Cardiac muscle cell (in vitro differentiated cells and primary cell): Measurements from ENCODE around the gene RUFY2. TPM values are rescaled to one million over a fixed set of nuclear protein-coding genes. Genes with fewer than 3 reads are reported as not detected.

Source experiments
- DNase-seq, 2 donors: peaks; one replicate each; pipeline versions ENCODE4 v3.0.0 to v3.0.0-alpha.2; 2010 to 2017; ENCODE audit warnings: low read depth in 1 of 2, low spot score in 1 of 2
- H3K27ac ChIP-seq: fragments of 200-600 bp; sonication (generic); 2 replicates; pipeline ENCODE4 v1.5.1; 2016
- H3K27me3 ChIP-seq: fragments of 200-600 bp; sonication (generic); 2 replicates; pipeline ENCODE4 v1.6.0; 2016; ENCODE audit warnings: control low read depth
- H3K36me3 ChIP-seq: fragments of 200-600 bp; sonication (generic); 2 replicates; pipeline ENCODE4 v1.5.1; 2016; ENCODE audit warnings: control low read depth
- H3K4me1 ChIP-seq: fragments of 200-600 bp; sonication (generic); 2 replicates; pipeline ENCODE4 v1.8.1; 2017; ENCODE audit warnings: low read depth, mild to moderate bottlenecking, mixed run types
- H3K4me3 ChIP-seq: fragments of 200-600 bp; sonication (generic); 2 replicates; pipeline ENCODE4 v1.5.1; 2016; ENCODE audit warnings: mild to moderate bottlenecking
- H3K9me3 ChIP-seq: fragments of 200-600 bp; sonication (generic); 2 replicates; pipeline ENCODE4 v1.5.1; 2017; ENCODE audit warnings: low read depth, mild to moderate bottlenecking, control low read depth
- polyA plus RNA-seq: library from polyadenylated mRNA; unstranded; fragments of >200 nt; fragmentation: Nextera tagmentation; extraction: Ambion mirVana; gene quantifications from 2 replicates; pipeline ENCODE4 v1.2.1, GENCODE V29; 2016
- total RNA-seq: library from RNA; depleted of rRNA; stranded (reverse); fragments of >200 nt; gene quantifications from 2 replicates; pipeline ENCODE4 v1.2.3, GENCODE V29; 2016
- TF ChIP-seq, protein P1 (sequence below): IDR thresholded peaks from 2 replicates; pipeline ENCODE4 v1.5.1; 2012; ENCODE audit warnings: low read depth, mild to moderate bottlenecking, low read length

RUFY2 gene
- total and polyA plus RNA-seq, 2 experiments from 2014 or later, result 10.2 to 12.1 TPM

- DNase-seq, result no peak
- H3K27me3 ChIP-seq, result no peaks in the 10 kb centered on the region
- no peak overlapping the region for H3K27ac ChIP-seq
- no peaks in the 10 kb centered on the region for H3K36me3 ChIP-seq
- no peaks in the 10 kb centered on the region for H3K4me1 ChIP-seq
- TF ChIP-seq, protein P1, sequence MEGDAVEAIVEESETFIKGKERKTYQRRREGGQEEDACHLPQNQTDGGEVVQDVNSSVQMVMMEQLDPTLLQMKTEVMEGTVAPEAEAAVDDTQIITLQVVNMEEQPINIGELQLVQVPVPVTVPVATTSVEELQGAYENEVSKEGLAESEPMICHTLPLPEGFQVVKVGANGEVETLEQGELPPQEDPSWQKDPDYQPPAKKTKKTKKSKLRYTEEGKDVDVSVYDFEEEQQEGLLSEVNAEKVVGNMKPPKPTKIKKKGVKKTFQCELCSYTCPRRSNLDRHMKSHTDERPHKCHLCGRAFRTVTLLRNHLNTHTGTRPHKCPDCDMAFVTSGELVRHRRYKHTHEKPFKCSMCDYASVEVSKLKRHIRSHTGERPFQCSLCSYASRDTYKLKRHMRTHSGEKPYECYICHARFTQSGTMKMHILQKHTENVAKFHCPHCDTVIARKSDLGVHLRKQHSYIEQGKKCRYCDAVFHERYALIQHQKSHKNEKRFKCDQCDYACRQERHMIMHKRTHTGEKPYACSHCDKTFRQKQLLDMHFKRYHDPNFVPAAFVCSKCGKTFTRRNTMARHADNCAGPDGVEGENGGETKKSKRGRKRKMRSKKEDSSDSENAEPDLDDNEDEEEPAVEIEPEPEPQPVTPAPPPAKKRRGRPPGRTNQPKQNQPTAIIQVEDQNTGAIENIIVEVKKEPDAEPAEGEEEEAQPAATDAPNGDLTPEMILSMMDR, result no peak
- H3K4me3 ChIP-seq, result no peak overlapping the region
- H3K9me3 ChIP-seq, result no peaks in the 10 kb centered on the region
These were observed 104.2 kb downstream of the RUFY2 start for GRCh38 chr10:68302871-68303270.

GRCh38 chr10:68302503-68302823, 104.6 kb downstream of the RUFY2 start:
- DNase-seq, result no peak
- Histone ChIP-seq H3K4me1 (no peaks in the 10 kb centered on the region), H3K27me3 (no peaks in the 10 kb centered on the region), H3K36me3 (no peaks in the 10 kb centered on the region), H3K4me3 (no peak overlapping the region), H3K27ac (no peak overlapping the region), H3K9me3 (no peaks in the 10 kb centered on the region)
- TF ChIP-seq, protein P1, result no peak

- TF ChIP-seq, protein P1, result peak; percentile 54
- no peaks in the 10 kb centered on the region for H3K36me3 ChIP-seq
- DNase-seq, result peak; percentile 35 to 70
- H3K9me3 ChIP-seq, result no peaks in the 10 kb centered on the region
- no peak overlapping the region for H3K27ac ChIP-seq
- H3K4me1 ChIP-seq, result no peaks in the 10 kb centered on the region
- H3K27me3 ChIP-seq, result no peaks in the 10 kb centered on the region
- no peak overlapping the region for H3K4me3 ChIP-seq
These were observed 105.1 kb downstream of the RUFY2 start for GRCh38 chr10:68301790-68302502.

GRCh38 chr10:68301301-68301700, 105.8 kb downstream of the RUFY2 start:
- Histone ChIP-seq H3K36me3 (no peaks in the 10 kb centered on the region), H3K4me1 (no peaks in the 10 kb centered on the region), H3K27me3 (no peaks in the 10 kb centered on the region), H3K9me3 (no peaks in the 10 kb centered on the region), H3K4me3 (no peak overlapping the region), H3K27ac (no peak overlapping the region)
- TF ChIP-seq, protein P1, result no peak
- no peak for DNase-seq

DNA sequence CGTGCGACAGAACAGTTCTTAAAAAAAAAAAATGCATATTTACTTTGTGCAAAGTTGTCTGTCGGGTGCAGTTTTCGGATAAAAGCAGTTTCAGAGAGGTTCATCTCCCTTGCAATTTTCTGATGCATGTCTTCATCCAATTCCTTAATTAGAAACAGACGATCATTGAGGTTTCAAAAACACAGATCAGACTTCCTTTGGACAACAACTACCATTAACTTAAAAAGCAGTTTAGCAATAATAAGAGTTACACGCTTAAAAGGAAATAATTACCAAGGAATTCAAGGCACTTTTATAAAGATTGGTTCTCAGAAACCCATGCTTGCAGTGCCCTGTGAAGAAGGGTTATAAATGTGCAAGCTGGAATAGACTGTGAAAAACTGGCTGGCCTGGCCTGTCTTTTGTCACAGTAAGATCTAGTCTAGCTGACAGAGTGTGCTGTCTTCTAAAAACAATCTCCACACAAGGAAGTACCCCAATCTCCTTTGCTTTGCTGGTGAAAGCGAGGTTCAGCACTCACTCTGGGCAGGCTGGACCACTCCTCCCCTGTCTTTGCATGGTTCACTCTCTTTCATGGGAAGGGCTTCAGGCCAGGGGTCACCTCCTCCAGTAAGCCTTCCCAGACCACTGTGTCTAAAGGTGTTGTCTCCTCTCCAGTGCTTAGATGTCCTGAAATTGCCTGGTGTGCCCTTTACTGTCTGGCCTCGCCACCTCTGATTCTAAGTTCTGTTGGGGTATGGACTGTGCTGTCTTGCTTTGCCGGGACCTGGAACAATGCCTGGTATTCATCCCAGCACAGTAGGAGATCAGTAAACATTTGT, 110.0 kb downstream of the RUFY2 start:
- no peaks in the 10 kb centered on the region for H3K27me3 ChIP-seq
- no peaks in the 10 kb centered on the region for H3K36me3 ChIP-seq
- H3K4me3 ChIP-seq, result no peak overlapping the region
- no peaks in the 10 kb centered on the region for H3K4me1 ChIP-seq
- no peak overlapping the region for H3K27ac ChIP-seq
- H3K9me3 ChIP-seq, result no peaks in the 10 kb centered on the region
- peak in 1 of 2 donors; percentile 3 for DNase-seq
- TF ChIP-seq, protein P1, result no peak

Other genes with a start within 250 kb of the RUFY2 start
- 0.11 TPM in 1 of 2 replicates, not detected in the other for gene ATOH7, start 175.2 kb downstream of the RUFY2 start, total RNA-seq
- gene ATOH7, start 175.2 kb downstream of the RUFY2 start, polyA plus RNA-seq, result 0.29 and 0.50 TPM in 2 replicates
- 34.8 and 96.1 TPM in 2 replicates for gene HNRNPH3, start 75.2 kb downstream of the RUFY2 start, total RNA-seq
- 182 and 249 TPM in 2 replicates for gene HNRNPH3, start 75.2 kb downstream of the RUFY2 start, polyA plus RNA-seq
- 4.5 and 4.6 TPM in 2 replicates for gene PBLD, start 74.3 kb downstream of the RUFY2 start, total RNA-seq
- gene PBLD, start 74.3 kb downstream of the RUFY2 start, polyA plus RNA-seq, result 4.6 and 5.6 TPM in 2 replicates
- gene DNA2, start 64.7 kb upstream of the RUFY2 start, total RNA-seq, result 5.4 and 8.1 TPM in 2 replicates
- gene DNA2, start 64.7 kb upstream of the RUFY2 start, polyA plus RNA-seq, result 3.4 and 4.0 TPM in 2 replicates
- gene SLC25A16, start 120.2 kb upstream of the RUFY2 start, total RNA-seq, result 3.8 and 4.7 TPM in 2 replicates
- 6.0 and 7.6 TPM in 2 replicates for gene SLC25A16, start 120.2 kb upstream of the RUFY2 start, polyA plus RNA-seq
- 21.0 and 34.8 TPM in 2 replicates for gene TET1, start 153.1 kb upstream of the RUFY2 start, total RNA-seq
- 10.9 and 14.4 TPM in 2 replicates for gene TET1, start 153.1 kb upstream of the RUFY2 start, polyA plus RNA-seq